Stimulated activated CD8-positive, alpha-beta memory T cell treated with anti-CD3 and anti-CD28 coated beads, Interleukin-7, amount 100 ng/mL, for 4 hours (primary cell): ENCODE data around the gene UGT1A4.

ENCODE experiments used
- DNase-seq, 2 donors: peaks; one replicate each; pipeline ENCODE4 v3.0.0-alpha.2; 2020; ENCODE audit warnings: low read depth in 2 of 2

Gene UGT1A4

DNA sequence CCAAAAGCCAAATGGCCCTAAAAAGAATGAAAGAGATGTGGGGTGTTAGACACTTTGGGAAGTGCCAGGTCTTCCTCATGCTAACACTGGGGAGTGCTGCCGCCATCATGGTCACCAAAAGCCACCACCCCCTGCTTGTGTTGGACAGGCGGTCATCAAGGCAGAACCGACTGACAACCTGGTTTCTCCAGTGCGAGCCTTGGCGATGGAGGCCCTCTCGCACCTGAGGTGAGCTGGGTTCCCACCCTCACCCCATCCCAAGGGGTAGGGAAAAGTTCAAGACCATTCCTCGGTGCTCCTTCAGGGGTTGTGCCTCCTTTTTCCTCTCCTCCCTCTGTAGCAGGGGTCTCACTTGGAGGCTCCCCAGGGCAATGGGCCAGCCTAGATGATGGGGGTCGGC is 93.2 kb downstream of the UGT1A4 start:
- no peak for DNase-seq

DNA sequence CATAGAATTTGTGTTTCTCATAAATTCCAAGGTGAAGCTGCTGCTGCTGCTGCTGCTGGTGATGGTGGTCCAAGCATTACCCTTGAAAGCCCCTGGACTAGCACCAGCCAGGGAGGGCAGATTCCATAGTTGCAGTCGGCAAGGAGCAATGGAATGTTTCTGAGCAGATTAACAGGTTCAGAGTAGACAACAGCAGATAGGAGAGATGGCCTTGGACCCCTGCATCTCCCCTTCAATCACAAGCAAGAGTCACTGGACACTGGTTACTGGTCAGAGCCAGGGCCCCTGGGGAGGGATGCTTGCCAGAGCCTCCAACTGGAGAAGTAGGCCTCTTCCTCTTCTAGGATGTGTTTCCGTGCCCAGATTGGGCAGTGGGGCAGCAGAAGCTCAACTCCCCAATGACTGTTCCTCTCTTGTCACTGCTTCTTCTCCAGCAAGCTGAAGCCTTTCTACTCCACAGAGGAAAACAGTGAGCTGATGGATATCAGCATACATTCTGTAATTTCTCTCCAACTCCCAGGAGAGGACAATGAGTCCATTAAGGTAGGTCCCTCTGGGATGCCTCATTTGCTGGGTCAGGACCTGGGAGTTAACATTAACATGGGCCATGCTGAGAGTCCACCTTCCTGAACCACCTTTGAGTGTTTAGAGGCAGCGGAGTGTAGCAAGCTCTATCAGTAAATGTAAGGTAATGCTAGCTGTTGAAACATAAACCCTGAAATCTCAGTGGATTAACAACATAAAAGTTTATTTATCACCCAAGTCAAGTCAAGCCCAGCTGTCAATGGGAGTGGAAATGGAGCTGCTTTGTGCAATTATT is 94.9 kb downstream of the UGT1A4 start:
- no peak for DNase-seq

DNA sequence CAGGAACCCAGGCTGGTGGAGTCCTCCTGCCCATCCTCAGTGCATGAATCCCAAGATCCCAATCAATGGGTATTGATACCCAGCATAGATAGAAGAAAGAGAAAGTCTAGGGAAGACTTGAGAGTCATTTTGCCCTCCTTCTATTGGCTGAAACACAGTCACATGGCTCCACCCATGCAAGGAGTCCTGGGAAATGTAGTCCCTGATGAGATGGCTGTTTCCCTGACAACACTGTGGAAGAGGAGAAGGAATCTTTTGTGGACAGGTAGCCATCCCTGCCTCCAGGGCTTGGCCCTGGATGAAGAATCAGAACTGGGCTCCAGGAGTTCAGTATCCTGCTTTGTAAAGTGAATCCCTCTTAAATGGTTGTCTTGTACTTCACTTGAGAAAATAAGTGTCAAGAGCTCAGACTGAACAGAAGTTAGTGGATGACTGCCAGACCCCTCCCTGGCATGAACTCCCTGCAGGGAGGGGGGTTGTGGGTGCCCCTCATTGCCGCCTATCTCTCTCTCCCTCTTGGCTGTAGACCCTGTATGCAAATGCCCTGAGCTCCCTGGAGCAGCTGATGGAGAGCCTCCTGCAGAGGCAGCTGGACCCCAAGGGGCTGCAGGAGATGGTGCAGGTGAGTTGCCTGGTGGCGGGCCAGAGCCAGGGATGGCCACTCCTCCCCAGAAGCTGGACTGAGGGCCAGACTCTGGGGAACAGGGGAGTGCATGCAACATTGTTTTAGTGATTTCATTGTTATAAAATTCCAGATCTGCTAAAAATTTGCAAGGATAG is 95.7 kb downstream of the UGT1A4 start:
- no peak for DNase-seq

DNA sequence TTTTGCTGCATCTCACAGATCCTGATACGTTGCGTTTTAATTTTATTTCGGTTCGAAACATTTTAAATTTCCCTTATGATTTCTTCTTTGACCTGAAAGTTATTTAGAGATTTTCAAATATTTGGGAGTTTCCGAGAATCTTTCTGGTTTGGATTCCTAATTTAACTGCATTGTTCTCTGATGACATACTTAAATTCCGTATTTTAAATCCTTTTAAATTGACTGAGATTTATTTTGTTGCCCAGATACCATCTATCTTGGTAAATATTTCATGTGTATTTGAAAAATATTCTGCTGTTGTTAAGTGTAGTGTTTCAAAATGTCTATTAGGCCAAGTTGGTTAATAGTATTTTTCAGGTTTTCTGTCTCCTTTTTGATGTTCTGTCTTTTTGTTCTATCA is 97.3 kb downstream of the UGT1A4 start:
- no peak for DNase-seq

DNA sequence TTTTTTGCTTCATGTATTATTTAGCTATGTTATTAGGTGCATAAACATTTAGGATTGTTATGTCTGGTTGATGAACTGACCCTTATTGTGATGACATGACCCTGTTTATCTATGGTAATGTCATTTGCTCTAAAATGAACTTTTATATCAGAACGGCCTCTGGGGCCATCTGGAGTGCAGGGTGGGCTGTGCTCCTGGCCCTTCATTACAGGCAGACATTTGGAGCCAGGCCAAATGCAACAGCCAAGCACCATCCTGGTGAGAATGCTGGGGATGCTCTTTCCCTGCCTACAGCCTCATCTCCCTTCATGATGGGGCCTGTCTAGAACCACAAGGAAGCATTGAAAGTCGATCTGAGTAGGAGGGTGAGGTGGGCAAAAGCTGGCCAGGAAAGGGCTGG is 97.8 kb downstream of the UGT1A4 start:
- DNase-seq, result no peak

DNA sequence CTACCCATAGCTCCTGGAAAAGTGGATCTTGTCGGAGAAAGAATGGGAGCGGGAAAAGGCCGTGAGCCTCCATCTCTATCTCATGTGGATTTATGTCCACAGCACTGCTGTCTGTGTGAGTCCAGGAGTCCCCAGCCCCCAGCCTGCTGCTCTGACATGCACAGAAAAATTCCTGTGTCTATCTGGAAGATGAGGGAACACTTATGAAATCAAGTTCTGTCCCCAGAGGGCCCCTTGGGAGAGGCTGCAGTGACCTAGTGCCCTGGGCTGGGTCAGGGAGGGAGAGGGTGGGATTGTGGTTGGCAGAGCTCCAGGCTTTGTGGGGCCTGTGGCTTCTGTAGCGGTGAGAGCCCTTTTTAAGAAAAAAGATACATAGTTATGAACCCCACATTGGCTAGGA is 98.2 kb downstream of the UGT1A4 start:
- no peak for DNase-seq

DNA sequence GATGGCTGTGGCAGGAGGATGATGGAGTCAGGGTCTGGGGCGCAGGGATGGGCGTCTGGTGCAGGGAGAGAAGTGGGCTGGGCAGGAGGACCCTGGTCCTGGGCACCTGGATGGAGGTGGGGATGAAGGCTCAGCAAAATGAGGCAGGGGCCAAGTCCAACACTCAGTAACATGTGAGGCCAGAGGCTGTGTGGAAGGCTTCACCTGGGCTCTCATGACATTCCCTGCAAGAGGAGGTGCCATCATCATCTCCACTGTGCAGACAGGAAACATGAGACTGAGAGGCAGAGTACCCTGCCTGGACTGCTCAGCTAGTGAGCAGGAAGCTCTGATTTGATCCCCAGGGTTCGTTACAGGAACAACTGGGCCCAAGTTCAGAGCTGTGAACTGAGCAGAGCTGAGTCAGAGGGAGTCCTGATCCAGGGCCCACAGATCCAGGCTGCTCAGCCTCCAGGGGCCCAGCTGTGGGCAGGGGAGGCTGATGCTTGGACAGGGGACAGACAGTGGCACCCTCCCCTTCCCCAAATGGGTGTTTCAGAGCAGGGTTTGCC is 98.9 kb downstream of the UGT1A4 start:
- no peak for DNase-seq

DNA sequence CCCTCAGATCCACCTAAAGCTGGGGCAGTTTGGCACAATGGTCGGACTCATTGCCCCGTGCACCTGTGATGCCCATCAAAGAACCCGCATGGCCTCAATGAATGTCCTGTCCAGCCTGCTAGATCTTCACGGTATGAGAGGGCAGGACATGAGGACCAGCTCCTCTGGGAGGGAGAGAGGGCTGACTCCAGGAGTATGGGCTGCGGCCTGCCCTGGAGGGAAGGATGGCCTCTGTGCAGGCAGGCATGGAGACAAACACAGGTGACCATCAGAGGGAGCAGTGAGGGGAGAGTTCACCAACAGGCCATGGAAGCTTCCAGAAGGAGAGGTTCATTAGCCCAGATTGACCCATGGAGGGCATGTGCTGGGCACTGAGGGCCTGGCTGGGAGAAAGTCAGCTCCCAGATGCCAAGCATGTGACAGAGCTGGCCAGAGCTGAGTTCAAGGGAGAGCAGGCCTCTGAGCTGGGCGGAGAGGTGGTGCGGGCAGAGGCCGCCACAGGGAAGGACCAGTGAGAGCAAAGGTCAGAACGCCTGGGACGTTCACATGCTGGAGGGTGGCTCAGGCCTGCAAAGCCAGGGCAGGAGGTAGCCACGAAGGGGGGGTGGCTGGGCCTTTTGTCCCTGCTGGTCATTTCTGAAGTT is 99.6 kb downstream of the UGT1A4 start:
- no peak for DNase-seq

DNA sequence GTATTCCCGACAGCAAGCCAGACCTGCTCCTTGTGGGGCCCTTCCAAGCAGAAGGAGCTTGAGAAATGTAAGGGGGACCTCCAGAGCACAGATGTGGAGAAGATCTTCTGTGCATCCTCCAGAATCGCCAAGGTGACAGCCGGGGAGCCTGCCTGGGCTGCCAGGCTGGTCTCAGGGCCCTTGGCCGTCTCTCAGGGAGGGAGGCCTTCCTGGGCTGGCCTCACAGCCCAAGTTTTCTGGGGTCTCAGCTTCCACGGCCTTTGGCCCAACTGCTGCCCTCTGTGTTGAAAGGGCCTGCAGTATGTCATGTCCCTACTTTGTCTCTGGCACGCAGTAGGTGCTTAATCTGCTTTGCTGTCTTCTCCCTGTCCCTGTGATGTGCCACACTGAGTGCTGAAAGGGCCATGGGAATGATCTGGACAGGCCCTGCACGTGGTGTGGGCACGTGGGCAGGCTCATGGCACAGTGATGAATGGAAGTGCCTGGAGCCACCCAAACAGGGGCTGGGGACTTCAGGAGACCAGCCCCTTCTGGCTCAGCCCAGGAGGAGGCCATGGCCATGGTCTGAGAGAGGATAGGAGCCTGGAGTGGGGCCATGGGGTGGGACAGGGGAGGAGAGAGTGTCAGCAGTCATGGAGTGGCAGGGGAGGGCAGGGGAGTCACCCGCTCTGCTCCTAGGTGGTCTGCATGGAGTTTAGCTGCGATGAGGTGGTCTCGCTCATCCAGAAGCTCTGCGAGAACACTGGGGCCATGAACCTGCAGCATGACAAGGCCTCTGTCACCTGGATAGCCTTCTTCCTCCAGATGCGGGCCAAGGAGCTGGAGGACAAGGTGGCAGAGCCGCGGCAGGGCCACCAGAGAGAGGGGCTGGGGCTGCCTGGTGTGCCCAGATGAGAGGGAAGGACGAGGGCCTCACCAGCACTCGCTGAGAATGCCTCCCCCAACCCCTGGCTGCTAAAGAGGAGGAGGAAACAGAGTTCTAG is 100.4 kb downstream of the UGT1A4 start:
- DNase-seq, result no peak

DNA sequence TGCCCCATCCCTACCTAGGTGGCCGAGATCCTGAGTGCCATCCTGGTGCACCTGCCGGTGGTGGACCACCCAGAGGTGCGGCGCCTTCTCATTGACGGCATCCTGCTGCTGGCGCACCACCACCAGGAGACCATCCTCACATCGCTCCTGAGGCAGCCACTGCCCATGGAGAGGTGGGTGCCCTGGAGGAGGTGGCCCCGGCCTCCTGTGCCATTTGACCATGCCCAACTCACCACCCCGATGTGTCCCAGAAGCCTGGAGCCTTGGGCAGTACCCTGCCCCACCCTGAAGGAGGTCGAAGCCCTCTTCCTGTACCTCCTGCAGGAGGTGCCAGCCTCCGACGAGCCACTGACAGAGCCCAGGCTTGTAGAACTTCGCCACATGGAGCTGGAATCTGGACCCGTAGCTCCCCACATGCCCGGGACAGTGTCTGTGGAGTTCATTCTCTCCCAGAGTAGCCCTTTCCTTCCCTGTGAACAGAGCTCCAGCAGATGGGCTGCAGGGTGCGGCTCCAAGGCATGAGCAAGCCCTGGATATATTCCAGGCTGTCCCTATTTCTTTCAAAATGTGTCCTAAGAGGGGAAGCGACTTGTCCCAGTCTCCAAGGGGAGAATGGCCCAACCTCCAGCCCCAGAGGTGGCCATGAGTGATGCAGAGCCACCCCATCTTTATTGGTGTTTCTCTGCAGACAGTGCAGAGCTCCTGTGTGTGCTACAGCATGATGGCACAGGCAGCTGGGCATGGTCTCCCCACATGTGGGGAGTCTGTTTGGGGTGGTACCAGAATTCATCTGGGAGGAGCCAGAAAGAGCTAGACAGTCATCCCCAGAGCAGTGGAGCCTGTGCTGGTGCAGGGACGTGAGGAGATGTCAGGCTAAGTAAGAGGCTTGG is 101.6 kb downstream of the UGT1A4 start:
- DNase-seq, result no peak

DNA sequence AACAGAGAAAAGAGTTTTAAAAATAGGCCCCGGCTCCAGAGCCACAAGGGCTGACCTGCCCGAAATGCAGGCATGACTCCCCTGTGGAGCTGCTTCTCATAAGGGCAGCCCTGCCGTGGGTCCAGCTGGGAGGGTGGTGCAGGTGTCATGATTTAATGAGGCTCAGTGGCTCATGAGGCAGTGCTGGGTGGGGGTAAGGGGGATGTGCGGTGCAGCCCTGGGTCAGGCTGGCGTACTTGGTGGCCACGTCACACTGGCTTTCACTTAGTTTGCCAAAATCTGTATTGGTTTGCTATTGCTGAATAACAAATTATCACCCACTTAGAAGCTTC is 102.2 kb downstream of the UGT1A4 start:
- DNase-seq, result no peak

DNA sequence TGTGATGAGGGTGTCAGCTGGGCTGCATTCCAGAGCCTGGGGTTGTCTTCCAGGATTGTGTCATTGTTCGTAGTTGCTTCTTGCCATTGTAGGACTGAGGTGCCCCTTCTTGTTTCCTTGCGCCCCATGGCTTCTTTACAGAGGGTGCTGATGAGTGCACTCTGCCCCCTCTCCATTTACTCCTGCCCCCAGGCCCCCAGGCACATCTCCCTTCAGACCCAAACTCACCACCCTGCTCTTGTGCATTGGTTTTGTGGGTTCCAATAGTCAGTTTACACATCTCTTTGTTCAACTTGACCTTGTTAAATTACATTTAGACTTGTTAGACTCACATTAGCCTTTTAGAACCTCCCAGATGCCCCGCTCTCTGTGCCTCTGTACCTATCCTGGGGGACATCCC is 102.7 kb downstream of the UGT1A4 start:
- DNase-seq, result no peak

DNA sequence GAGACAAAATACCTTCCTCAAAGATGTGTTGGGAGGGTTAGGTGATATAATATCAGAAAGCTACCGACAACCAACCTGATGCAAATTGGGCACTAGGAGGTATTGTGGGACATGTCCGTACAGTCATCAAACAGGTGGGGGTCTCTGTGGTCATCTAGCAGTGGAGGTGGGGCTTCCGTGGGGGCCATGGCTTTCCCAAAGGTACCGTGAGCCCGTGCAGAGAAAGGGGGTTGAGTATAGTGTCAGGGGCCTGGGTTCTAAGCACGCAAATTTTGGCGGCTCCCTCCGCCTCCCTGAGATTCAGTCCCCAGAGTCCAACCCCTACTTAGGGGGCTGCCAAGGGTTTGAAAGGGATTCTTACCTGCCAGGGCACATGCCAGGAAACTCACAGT is 103.2 kb downstream of the UGT1A4 start:
- no peak for DNase-seq

DNA sequence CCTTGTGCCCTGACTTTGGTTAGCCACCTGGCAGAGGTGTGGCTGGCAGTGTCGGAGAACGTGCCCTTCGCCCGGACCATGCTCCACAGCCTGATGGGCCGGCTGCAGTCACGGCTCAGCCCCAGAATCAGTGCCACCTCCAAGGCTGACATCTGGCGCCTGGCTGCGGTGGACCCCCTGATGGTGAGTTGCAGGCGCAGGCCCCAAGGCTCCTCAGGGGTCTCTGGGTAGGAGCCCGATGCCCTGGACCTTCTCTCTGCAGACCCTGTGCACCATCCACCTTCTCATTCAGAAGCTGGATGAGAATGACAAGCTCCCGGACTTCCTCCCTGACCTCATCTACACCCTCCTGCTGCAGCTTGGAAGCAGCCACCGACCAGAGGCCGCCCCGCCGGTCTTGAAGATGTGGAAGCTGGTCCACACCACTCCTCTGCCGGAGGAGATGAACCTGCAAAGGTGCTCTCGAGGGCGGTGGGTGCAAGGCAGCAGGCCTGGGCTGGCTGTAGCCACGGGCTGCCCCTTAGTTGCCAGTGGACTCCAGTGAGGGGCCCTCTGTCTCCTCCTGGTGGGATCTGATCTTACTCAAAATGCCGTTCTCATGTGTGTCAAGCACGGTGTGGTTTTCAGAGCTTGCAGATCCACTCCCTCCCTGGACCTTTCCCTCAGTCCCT is 103.7 kb downstream of the UGT1A4 start:
- DNase-seq, result no peak
